Activated CD8-positive, alpha-beta memory T cell treated with anti-CD3 and anti-CD28 coated beads for 24 hours (primary cell): ENCODE measurements around the gene WEE2.
"Not testable (repeated sequence)": the region's sequence is repeated elsewhere in the genome, so short reads cannot be mapped to it uniquely, and the experiment has no call there.

ENCODE experiments used
- DNase-seq: peaks from one replicate; pipeline ENCODE4 v3.0.0-alpha.2; 2020

WEE2 gene

DNA sequence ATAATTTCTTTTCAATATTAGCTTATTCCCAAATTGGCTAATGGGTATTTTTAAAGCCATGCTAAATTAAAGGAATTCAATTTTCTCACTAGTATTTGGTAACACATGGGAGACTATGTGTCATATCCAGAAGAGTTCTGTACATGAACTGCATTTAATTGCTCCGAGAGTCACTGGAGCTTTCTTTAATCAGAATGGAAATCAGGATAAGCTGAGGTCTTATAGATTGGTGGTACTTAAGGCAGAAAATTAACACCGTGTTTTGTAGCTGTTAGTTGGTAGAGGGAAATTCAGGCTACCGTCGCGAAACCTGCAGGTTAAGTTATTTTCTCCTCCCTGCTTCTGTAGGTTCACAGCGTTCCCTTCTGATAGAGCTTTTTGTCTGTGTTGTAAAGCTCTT is at the start of gene WEE2:
Gene WEE2, plus strand, starts transcription at position 3 of the 400 bp plus-strand sequence. CDS start 406 bp downstream, outside the sequence.
- no peak for DNase-seq

DNA sequence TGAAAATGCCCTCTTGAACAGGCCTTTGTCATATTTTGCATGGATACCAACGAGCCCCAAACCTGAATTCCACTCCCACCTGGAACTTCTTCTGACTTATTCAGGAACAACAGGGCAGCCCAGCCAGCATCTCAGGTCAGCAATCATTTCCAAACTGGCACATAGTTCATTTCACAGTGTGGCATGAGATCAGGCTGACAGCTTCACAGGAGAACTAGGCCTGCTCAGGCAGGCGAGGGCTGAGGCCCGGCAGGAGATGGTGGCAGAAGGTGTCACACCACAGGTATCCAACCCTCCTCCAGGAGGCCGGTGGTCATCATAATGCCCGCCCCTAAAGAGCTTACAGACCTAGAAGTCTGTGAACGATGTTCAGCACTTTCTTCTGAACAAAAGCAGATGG is 48.7 kb upstream of the WEE2 start:
- DNase-seq, result no peak

DNA sequence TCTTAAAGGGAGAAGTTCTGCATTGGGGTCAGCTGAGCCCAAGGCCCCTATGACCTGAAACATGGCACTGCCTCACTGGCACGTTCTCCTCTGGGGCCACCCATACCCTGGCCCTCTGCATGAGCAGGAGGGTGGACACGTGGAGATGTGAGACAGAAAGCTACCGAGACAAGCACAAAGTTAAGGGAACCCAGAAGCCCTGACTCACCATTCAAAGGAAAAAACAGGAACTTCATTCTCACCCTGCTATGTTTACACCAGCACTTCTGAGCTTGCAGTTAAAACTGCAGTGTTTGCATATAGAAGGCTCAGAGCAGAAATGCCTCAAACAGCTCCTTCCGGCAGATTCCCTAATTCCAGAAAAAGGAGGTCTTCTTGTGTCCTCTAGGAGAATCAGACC is 47.9 kb upstream of the WEE2 start:
- no peak for DNase-seq

DNA sequence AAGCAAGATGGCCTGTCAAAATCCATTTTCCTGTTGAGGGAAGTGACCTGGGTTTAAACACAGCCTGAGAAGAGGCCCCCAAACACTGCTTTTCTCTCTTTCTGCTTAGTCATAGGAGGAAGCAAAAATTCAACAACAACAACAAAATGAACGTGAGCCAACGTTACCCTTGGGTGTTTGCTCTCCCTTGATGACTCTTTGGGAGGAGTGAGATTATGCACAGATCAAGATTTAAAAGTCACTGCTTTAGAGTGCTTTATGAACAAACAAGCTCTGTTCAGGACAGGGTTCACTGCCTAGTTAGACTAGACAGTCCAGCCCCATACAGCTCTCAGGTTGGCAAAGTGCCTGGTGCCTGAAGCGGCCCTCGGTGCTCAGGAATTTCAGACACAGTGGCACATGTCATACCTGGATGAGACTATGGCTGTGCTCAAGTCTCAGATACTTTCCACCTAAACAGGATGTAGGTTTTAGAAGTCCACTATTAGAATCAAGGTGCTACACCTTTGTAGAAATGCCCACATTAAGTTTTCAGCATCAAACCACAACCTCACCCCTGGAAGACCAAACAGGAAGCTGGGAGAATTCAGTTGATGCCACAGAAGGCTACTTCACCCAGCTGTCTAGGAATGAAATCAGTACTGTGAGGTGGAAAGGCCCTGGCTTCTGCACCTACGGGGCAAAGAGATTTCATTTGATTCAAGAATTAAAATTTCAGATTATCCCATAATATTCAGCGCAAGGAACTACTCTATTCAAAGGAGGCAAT is 44.9 kb upstream of the WEE2 start:
- DNase-seq, result no peak

- no peak for DNase-seq
Measured at GRCh38 chr7:141664450-141664849, 43.7 kb upstream of the WEE2 start.

- DNase-seq, result no peak
Measured at GRCh38 chr7:141665208-141666035, 42.7 kb upstream of the WEE2 start.

GRCh38 chr7:141666071-141666470 is 42.1 kb upstream of the WEE2 start:
- DNase-seq, result no peak

- DNase-seq, result no peak
Measured at GRCh38 chr7:141668853-141669252, 39.3 kb upstream of the WEE2 start.

- no peak for DNase-seq
Measured at GRCh38 chr7:141671705-141672496, 36.3 kb upstream of the WEE2 start.

GRCh38 chr7:141673346-141673745 is 34.8 kb upstream of the WEE2 start:
- DNase-seq, result no peak

DNA sequence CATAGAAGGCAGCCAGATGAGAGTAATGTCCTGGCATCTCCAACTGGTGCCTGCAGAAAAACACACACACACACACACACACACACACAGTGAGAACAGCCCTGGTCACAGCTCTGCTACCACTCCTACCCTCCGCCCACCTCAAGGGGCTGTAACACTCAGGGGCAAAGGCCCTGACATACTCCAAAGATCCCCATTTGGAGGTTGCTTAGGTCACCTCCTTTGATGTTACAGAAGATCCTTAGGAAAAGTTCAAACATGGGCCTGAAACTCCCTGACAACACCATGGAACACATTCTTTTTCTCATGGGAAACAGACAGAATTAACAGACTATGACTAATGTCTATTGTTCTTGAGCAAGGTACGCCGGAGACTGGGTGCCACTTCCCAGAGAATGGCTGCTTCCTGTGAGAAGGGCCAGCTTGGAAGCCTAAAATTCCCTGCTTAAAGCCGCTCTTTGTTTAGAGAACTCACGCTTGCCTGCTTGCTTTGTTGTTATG is 33.9 kb upstream of the WEE2 start:
- DNase-seq, result no peak

GRCh38 chr7:141674702-141675101 is 33.5 kb upstream of the WEE2 start:
- no peak for DNase-seq

DNA sequence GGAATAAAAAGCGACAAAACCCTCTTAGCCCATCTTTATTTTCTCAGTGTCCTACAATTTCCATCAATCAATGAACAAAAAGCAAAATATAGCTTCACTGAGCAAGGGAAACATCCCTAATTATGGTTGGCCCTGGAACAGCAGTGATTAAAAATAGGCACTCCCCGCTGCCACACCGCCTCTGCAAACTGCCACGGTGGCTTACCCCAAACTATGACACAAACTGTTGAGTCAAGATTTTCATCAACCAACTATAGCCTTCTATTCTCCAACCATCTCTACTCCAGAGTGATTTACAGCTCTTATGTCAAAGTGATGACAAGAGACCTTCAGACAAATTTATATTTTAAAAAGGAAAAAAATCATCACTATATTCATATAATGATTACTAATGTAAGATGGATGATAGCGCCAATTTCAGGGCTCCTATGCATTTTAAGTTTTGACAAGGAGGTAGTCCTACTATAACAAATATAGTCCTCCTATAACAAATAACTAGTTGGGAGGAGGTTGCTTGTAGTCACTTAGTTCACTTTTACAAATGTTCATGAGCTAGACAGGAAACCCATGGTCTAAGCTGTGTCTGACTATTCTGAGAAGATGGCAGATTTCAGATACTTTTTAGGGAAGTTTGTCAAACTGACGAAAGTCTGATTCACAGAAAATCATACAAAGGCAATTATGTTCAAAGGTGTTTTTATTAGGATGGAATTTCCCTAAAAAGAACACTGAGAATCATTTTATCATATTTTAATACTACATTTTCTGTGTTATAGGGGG is 32.5 kb upstream of the WEE2 start:
- DNase-seq, result no peak

DNA sequence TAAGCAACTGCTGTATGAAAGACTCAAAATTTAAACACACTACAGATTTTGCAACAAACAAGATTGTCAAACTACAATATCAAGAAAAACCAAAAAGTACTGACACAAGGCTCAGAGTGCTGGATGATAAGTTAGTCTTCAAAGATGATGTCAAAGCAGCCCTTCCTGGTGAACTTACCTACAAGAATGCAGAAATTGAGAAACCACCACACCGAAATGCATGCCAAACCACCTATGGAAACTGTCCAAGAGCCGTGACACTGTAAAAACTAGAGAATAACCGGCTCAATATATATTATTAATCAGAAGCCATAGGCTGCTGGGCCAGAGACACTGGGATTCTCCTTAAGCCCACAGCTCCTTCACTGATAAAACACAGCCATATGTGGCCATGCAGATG is 31.5 kb upstream of the WEE2 start:
- no peak for DNase-seq

DNA sequence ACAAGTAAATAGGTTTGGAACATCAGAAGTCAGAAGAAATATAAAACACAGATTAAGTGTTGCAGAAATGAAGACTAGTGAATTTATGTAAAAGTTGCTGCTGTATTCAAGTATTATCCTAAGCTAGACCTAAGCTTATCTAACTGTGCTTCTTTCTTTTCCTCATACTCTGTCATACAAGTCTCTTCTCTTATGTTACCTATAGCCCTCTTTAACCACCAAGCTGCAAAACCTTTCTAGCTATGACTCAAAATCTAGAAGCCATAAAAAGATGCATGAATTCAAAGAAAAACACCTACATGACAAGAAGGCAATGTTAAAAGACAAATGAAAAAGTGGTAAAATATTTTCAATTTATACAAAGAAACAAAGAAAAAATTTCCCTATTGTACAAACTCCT is 29.1 kb upstream of the WEE2 start:
- DNase-seq, result no peak

- DNase-seq, result no peak
Measured at GRCh38 chr7:141685285-141686023, 22.7 kb upstream of the WEE2 start.

- no peak for DNase-seq
Measured at GRCh38 chr7:141686074-141686473, 22.1 kb upstream of the WEE2 start.

GRCh38 chr7:141686670-141687069 is 21.5 kb upstream of the WEE2 start:
- no peak for DNase-seq

DNA sequence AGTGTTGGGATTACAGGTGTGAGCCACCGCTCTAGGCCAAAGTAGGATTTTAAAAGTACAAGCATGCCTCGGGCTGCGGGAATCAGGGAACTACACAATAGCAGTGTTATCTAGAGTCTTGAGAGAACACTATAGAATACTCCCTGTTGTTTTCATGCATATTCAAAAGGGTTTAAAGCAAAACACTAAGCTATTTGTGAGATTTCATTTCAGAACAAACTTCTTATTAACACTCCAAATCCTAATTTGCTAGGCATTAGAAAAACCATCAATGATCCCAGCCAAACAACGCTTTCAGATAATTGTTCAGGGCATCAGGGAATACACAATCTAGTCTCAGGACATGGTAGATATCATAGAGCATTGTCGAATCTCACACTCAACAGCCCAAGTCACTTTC is 20.1 kb upstream of the WEE2 start:
- DNase-seq, result no peak

DNA sequence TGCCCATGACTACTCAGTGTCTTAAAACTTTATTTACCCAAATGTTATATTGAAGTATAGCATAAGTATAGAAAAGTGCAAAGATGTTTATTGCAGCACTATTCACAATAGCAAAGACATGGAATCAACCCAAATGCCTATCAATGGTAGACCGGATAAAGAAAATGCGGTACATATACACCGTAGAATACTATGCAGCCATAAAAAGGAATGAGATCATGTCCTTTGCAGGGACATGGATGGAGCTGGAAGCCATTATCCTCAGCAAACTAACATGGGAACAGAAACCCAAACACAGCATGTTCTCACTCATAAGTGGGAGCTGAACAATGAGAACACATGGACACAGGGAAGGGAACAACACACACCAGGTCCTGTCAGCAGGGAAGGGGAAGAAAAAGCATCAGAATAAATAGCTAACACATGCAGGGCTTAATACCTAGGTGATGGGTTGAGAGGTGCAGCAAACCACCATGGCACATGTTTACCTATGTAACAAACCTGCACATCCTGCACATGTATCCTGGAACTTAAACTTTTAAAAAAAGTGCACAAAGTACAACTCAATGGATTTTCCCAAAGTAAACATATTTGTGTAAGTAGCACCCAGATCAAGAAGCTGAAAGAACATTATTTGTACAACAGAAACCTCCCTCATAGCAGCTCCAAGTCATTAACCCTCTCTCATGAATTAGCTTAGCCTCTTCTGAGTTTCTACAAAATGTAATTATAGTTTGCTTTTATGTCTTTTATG is 18.9 kb upstream of the WEE2 start:
- not testable (repeated sequence) for DNase-seq

- DNase-seq, result no peak
Measured at GRCh38 chr7:141691540-141691939, 16.6 kb upstream of the WEE2 start.
